Activated CD4-positive, CD25-positive, alpha-beta regulatory T cell treated with anti-CD3 and anti-CD28 coated beads, Interleukin-2, amount 50 U/mL, for 16 hours (primary cell): ENCODE results near the gene TRIM41.
"Not testable (repeated sequence)": the region's sequence is repeated elsewhere in the genome, so short reads cannot be mapped to it uniquely, and the experiment has no call there.

ENCODE experiments used
- DNase-seq: peaks from one replicate; pipeline ENCODE4 v3.0.0-alpha.2; 2020; ENCODE audit warnings: low read depth, low spot score

TRIM41 gene

DNA sequence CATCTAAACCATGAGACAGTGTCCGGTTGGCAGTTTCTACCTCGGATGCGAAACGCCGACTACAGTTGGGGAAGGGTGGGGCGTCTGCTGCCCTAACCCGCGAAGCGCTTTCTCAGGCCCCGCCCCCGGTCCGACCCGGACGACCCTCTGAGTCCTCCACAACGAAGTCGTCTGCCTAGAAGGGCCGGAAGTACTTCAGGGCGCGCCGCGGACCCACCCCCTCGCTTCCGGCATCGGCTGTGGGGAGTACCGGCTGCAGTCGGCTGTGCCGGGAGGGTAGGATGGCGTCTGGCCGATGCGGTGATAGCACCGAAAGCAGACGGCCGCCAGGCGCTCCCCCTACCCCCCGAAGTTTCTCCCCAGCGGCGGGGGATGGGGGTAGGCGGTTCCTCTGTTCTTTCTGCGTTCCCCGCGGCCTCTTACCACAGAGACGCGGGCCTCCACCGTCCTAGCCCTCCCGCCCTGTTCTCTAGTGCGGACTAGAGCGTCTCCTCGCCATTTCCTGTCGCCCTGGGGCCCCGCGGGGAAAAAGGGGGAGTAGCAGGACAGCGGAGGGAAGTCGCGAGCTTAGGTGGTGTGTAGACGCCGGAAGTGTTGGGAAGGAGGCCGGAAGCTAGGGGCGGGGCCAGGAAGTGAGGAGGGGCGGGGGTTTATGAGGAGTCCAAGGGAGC lies at the start of gene TRIM41:
Gene TRIM41, plus strand, starts transcription at position 224 of the 671 bp plus-strand sequence. CDS start 719 bp downstream, outside the sequence.
- peak; percentile 94 for DNase-seq

DNA sequence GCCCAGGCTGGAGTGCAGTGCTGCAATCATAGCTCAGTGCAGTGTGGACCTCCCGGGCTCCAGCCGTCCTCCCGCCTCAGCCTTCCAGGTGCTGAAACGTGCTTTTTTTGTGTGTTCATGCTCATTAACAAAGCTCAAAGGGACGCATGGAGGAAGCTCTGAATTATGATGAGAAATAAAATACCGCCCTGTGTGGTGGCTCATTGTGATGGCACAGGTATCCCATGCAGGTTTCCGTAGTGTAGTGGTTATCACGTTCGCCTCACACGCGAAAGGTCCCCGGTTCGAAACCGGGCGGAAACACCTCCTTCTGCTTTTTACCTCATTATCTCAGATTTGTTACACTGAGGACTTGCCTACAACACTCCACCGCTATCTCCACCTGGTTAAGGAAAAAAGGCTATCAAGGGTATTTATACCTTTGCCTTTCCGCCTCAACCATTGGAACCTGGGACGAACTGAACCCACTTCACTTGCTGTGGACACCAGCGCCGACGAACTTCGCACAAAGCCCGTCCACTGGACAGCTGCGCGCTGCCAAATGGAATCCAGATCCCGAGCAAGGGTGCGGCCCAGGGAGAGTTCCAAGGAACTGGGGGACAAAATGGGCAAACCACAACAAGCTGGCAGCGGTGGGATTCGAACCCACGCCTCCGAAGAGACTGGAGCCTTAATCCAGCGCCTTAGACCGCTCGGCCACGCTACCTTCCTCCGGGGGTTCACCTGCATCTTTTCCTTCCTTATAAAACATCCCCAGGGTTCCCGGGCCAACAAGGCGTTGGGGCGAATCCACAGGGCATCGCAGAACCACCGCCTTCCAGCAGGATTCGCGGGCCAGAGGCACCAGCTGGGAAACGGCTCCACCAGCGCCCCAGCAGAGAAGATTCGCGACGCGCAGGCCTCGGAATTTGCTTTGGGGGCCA lies 49.4 kb upstream of the TRIM41 start:
- DNase-seq: no peak

- DNase-seq: no peak
These were observed 46.7 kb upstream of the TRIM41 start for GRCh38 chr5:181176254-181176952.

GRCh38 chr5:181177559-181177958 lies 45.5 kb upstream of the TRIM41 start:
- not testable (repeated sequence) for DNase-seq

DNA sequence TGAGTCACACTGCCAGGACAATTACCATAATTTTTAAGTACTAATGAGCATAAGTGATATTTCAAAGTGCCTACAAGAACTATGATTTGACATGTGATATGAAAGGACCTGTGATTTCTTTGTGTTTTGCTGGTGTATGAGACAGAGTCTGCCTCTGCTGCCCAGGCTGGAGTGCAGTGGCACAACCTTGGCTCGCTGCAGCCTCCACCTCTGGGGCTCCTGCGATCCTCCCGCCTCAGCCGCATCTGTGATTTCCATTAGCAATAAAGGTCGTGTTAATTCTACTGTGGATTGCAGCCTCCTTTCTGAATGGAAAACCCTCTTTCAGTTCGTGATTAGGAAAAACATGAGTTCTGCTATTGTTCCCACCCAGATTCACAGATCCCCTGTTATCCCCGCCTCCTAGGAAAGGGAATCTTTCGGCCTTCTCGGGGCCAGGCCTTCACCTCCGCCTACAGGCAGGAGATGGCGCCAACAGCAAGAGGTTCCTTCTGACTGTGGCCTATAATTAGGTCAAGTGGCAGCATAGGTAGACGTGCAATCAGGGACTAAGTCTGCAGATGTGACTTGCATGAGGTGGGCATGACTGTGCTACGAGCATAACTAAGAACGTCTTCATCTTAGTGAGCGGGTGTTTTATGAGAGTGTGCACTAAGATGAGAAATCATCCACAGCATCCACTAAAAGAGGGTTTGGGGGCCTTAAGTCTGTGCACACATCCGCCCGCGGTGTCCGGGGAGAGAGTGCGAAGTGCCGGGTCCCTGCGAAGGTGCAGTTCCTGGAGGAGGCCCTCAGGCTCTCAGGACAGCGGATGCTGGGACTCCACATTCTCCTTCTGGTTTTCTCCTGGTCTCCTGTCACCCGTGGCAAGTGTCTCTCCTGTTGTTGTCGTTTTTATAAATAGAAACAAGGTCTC lies 41.2 kb upstream of the TRIM41 start:
- no peak for DNase-seq

DNA sequence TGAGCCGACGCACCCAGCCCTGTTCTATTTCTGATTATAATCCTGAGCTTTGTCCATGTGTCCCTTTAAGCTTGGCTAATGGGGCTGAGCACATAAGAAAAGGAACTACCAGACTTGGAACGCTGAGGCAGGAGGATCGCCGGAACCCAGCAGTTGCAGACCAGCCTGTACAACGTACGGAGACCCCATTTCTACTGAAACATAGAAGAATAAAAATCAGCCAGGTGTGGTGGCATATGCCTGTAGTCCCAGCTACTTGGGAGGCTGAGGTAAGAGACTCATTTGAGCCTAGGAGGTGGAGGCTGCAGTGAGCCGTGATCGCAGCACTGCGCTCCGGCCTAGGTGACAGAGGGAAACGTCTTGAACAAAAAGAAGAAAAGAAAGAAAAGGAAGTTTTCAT lies 40.4 kb upstream of the TRIM41 start:
- no peak for DNase-seq

- DNase-seq: no peak
These were observed 38.2 kb upstream of the TRIM41 start for GRCh38 chr5:181184845-181185216.

DNA sequence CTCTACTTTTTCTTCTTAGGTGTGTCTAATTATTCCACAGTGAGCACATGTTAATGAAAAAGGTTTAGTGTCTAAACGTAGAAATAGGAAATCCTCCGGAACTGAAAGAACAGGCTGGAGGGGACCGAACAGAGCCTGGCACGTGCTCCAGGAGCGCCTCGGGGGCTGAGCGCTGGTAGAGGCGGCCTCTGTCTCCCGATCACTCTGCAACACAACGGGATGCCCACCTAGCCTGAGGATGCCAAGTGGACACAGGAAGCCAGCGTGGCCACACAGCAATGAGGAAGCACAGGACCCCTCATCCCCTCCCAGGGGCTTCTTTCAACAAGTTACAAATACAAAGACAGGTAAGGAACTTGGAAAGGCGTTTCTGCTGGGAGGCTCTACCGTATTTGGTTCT lies 37.5 kb upstream of the TRIM41 start:
- no peak for DNase-seq

GRCh38 chr5:181186022-181186421 lies 37.1 kb upstream of the TRIM41 start:
- DNase-seq: no peak

DNA sequence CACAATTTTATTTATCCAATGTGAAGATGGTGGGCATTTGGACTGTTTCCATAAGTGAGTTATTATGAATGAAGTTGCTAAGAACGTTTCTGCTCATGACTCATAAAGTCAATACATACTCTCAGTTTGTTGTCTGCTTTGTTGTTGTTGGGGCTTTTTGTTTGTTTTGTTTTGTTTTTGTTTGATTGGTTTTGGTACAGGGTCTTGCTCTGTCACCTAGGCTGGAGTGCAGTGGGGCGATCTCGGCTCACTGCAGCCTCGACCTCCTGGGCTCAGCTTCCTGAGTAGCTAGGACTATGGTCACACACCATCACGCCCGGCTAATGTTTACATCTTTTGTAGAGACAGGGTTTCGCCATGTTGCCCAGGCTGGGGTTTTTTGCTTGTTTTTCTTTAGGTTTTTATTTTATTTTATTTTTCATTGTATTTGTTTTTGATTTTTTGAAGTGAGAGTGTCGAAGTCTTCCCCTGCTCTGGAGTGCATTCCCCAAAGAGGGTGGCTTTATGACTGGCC lies 36.0 kb upstream of the TRIM41 start:
- no peak for DNase-seq

- DNase-seq: no peak
These were observed 35.4 kb upstream of the TRIM41 start for GRCh38 chr5:181187500-181188213.

GRCh38 chr5:181188700-181189362 lies 34.2 kb upstream of the TRIM41 start:
- DNase-seq: peak; percentile 76

DNA sequence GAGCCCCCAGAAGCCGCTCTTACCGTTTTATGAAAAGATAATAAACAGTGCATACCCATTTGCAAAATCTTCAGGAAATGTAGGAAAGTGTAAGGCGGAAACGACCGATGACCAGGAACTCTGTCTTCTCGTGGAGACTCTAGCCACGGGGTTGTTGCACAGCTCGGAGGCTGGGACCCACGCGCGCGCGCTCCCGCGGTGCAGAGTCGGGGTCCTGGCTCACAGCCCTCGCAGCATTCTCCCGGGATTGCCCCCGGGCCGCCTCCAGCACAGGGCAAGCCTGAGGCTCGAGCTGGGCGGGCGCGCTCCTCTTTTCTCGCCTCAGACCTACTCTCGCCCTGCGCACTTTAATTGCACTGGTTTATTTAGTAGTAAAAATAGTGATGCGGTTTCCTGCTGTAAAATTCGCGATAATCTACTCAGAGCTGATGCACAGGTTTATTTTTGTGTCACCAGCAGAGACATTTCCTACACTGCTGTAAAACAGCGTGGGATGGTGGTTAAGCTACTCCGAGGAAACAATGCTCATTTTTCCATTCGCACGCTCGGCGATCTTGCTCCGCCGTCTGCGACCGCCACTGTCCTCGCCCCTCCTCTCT lies 33.6 kb upstream of the TRIM41 start:
- DNase-seq: no peak

- no peak for DNase-seq
These were observed 32.9 kb upstream of the TRIM41 start for GRCh38 chr5:181189962-181190710.

DNA sequence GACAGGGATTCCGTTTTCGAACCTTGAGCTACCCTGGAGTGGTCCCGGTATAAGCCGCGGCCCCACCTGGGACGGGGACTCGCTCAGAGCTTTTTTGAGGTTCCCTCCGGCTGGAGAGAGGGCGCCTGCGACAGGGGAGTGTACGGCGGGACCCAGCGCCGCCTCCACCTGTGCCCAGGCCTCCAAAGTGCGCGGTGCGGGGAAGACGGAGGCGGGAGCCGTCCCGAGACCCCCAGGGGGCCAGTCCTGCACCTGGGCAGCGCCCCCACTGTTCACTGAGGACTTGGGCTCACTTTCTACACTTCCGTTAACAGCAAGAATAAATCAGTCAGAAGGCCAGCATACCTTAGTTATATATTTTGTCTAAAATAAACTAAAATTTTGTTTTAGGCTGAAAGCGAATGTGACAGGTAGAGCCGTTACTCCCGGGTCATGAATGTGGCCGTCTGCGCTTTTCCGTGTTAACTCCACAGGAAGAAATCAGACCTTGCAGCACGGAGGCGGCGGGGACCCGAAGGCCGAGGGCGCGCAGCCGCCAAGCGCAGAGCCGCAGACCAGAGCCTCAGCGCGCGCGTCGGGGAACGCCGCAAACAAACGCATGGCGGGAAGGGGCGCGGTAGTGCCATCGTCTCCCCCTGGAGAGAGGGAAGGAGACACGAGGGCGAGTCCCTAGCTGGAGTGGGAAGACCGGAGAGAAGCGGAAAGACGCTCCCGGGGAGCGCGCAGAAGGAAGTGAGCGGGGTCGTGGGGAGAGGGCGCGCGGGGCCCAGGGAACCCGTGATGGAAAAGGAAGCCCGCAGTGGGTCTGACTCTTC lies 32.2 kb upstream of the TRIM41 start:
- no peak for DNase-seq

DNA sequence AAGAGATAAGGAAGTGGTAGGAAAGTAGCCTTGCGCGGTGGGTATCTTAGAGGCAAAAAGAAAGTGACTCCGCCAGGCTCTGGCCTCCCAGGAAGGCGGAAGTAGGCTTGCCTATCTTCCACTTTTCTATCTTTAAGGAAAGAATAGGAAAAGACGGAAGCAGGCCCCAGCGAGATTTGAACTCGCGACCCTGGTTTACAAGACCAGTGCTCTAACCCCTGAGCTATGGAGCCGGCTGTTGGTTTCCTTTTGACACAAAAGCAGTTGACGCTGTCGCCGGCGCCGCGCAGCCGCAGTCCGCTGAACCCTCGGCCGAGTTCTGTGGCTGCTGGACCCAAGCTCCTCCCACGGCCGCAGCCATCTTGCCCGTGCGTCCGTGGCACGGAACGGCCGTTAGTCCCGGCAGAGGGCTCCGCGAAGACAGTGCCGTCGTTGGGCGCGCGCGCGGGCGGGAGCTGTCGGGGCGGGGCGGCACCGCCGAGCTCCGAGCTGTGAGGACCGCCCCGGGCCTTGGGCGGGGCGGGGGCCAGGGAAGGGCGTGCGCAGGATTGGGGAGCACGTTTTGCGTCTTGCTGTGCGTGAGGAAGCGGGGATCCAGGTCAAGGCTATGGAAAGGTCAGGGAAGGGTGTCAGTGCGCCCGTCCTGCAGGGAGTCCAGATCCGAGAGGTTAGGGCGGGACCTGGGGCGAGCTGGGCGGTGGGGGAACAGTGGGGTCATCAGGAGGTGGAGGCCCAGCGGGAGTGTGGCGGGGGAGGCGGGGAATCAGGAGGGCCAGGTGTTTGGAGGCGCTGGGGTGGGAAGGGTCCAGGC lies 31.4 kb upstream of the TRIM41 start:
- DNase-seq: peak; percentile 90
